Measurements from ENCODE around the gene SCRT2. TPM values are rescaled to one million over a fixed set of nuclear protein-coding genes. Genes with fewer than 3 reads are reported as not detected.

The SCRT2 gene
- total RNA-seq, 1 donor from 2014 or later: not detected

DNA sequence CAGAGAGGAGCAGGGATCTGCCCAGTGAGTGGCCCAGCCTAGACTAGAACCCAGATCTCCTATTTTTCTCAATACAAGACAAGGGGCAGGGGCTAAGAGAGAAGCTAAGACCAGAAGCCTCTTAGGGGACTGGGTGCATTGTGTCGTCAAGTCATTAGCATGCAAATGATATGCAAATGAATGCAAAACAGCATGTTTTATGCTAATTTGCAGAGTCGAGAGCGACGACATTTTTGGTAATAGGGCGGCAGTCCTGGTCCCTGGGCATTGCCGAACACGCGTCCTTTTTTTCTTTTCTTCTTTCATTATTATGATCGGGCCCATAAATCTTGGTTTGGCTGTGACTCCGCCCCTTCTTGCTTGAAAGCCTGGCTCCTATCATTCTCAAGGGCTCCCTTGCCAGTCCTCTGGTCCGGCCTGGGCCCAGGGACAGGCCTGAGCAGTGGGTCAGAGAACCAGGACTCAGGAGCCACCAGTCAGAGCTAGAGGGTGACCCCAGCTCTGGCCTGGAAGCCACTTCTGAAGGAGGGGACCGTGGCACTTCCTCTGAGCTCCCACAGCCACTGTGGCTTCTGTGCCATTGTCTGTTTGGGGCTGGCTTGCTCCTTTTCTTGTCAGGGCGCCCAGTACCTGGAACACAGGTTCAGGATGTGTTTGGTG, 32.0 kb upstream of the SCRT2 start:
- no peak for DNase-seq
- peaks cover 8% of the 10 kb centered on the region for H3K9me3 ChIP-seq (replicated peaks)
- H3K27me3 ChIP-seq (ENCODE audit: low read depth): peaks cover 48% of the 10 kb centered on the region
- TF ChIP-seq, protein P1, sequence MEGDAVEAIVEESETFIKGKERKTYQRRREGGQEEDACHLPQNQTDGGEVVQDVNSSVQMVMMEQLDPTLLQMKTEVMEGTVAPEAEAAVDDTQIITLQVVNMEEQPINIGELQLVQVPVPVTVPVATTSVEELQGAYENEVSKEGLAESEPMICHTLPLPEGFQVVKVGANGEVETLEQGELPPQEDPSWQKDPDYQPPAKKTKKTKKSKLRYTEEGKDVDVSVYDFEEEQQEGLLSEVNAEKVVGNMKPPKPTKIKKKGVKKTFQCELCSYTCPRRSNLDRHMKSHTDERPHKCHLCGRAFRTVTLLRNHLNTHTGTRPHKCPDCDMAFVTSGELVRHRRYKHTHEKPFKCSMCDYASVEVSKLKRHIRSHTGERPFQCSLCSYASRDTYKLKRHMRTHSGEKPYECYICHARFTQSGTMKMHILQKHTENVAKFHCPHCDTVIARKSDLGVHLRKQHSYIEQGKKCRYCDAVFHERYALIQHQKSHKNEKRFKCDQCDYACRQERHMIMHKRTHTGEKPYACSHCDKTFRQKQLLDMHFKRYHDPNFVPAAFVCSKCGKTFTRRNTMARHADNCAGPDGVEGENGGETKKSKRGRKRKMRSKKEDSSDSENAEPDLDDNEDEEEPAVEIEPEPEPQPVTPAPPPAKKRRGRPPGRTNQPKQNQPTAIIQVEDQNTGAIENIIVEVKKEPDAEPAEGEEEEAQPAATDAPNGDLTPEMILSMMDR (IDR thresholded peaks at IDR 0.05; ENCODE audit: borderline replicate concordance): no peak
- H3K4me1 ChIP-seq: peaks cover 7% of the 10 kb centered on the region
- H3K27ac ChIP-seq (replicated peaks): no peak overlapping the region
- intact Hi-C loops (cut with micrococcal nuclease): no loop called here
- no peaks in the 10 kb centered on the region for H3K36me3 ChIP-seq
- H3K4me3 ChIP-seq: no peak overlapping the region

DNA sequence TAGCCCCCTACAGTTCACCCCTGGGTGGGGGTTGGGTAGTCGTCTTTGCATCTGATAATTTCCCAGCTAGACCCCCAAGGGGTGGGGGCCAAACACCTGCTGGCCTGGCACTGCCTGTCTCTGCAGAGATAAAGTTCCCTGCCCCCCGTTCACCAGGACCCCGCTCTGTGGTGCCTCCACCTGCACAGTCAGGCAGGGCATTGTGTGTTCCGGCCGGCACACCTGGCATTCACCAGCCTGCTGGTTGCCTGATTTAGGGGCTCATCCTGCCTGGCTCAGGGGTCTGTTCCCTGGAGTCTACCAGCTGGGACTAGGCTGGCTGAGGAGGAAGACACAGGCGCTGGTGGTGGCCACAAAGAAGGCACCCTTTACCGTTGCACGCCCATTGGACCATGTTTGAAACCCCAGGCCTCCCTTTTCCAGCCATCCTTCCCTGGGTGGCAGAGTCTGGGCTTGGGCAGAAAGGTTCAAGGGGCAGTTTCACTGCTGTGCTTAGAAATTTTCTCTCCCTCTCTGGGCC, 30.8 kb upstream of the SCRT2 start:
- no peak for DNase-seq
- Histone ChIP-seq H3K9me3 (replicated peaks) (peaks cover 6% of the 10 kb centered on the region), H3K4me1 (peaks cover 12% of the 10 kb centered on the region), H3K4me3 (no peak overlapping the region), H3K27ac (replicated peaks) (no peak overlapping the region), H3K36me3 (no peaks in the 10 kb centered on the region), H3K27me3 (ENCODE audit: low read depth) (peaks cover 37% of the 10 kb centered on the region)
- intact Hi-C loops (cut with micrococcal nuclease): no loop called here
- TF ChIP-seq, protein P1 (IDR thresholded peaks at IDR 0.05; ENCODE audit: borderline replicate concordance): no peak

DNA sequence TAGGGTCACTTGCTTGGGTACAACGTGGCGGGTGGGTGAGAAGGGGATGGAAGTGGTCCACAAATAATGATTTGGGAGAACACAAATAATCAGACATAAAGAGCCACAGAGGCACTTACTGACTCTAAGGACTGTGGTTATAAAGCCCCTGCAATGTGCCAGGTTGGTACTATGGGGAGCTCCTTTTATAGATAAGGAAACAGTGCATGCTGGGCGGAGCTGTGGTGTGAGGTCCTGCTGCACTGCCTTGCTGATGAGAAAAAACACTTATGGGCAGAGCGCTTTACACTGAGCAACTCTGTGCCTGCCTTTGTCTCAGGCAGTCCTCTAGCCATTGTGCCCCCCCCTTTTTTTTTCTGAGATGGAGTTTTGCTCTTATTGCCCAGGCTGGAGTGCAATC, 29.1 kb upstream of the SCRT2 start:
- Histone ChIP-seq H3K27me3 (ENCODE audit: low read depth) (peaks cover 26% of the 10 kb centered on the region), H3K27ac (replicated peaks) (no peak overlapping the region), H3K9me3 (replicated peaks) (peaks cover 6% of the 10 kb centered on the region), H3K4me3 (no peak overlapping the region), H3K36me3 (no peaks in the 10 kb centered on the region), H3K4me1 (peaks cover 22% of the 10 kb centered on the region)
- intact Hi-C loops (cut with micrococcal nuclease): no loop called here
- DNase-seq: no peak
- TF ChIP-seq, protein P1 (IDR thresholded peaks at IDR 0.05; ENCODE audit: borderline replicate concordance): no peak

DNA sequence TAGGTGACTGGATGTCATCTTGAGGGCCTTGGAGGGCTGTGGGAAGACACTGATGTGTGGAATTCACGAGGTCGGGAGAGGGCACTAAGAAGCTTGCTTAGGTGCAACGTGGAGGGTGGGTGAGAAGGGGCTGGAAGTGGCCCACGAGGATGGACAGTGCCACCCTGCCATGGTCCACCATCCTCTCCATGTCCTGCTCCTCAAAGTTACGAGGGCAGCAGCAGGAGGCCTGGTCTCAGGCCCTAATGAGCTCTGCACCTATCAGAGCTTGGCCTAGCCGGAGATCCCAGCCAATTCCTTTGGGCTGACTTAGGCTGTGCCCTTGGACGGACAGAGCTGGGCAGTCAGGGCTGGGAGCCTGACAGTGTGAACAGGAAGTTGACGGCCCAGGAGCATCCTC, 27.8 kb upstream of the SCRT2 start:
- no peaks in the 10 kb centered on the region for H3K9me3 ChIP-seq (replicated peaks)
- peaks cover 22% of the 10 kb centered on the region for H3K4me1 ChIP-seq
- TF ChIP-seq, protein P1 (IDR thresholded peaks at IDR 0.05; ENCODE audit: borderline replicate concordance): no peak
- peaks cover 21% of the 10 kb centered on the region for H3K27me3 ChIP-seq (ENCODE audit: low read depth)
- no peak overlapping the region for H3K27ac ChIP-seq (replicated peaks)
- H3K4me3 ChIP-seq: no peak overlapping the region
- DNase-seq: no peak
- intact Hi-C loops (cut with micrococcal nuclease): no loop called here
- H3K36me3 ChIP-seq: no peaks in the 10 kb centered on the region

DNA sequence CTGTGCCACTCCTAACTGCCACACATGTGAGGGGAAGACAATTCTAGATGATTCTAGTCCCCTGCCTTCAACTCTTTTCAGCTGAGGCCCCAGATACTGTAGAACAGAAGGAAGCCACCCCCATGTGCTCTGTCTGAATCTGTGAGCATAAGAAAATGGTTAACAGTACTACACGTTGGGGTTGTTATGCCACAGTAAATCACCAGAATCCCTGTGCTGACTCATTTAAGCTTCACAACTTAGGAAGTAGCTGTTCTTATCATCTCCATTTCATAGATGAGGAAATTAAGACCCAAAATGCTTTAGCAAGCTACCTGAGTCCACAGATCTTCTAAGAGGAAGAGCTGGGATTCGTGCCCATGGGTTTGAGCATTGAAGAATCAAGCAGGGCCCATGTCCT, 27.4 kb upstream of the SCRT2 start:
- Histone ChIP-seq H3K27me3 (ENCODE audit: low read depth) (peaks cover 21% of the 10 kb centered on the region), H3K4me3 (no peak overlapping the region), H3K27ac (replicated peaks) (no peak overlapping the region), H3K9me3 (replicated peaks) (no peaks in the 10 kb centered on the region), H3K4me1 (peaks cover 22% of the 10 kb centered on the region), H3K36me3 (no peaks in the 10 kb centered on the region)
- intact Hi-C loops (cut with micrococcal nuclease): no loop called here
- DNase-seq: no peak
- TF ChIP-seq, protein P1 (IDR thresholded peaks at IDR 0.05; ENCODE audit: borderline replicate concordance): no peak

All from left ventricle myocardium inferior (tissue), 1 donor.